HepG2 (cell line): ENCODE measurements around the gene CKAP2L. TPM values are rescaled to one million over a fixed set of nuclear protein-coding genes. Genes with fewer than 3 reads are reported as not detected.

Experiments used
- FOXP1 ChIP-seq, 2 experiments: fragments of 450-650 bp in 1 of 2; IDR thresholded peaks; 2 replicates each; pipeline ENCODE4 v1.6.1; 2017 to 2018; ENCODE audit warnings: antibody characterized with exemption in 1 of 2
- MXI1 ChIP-seq: IDR thresholded peaks from 3 replicates; pipeline ENCODE4 v1.6.1; 2012; ENCODE audit warnings: low read depth, low read length, inconsistent platforms, borderline replicate concordance
- RELA ChIP-seq: sonication (generic); formaldehyde crosslinking; IDR thresholded peaks from 2 replicates; pipeline ENCODE4 v1.4.0; 2020; ENCODE audit warnings: missing genetic modification reagents
- TCF12 ChIP-seq, 2 experiments: fragments of 450-650 bp in 1 of 2; sonication (generic) in 1 of 2; formaldehyde crosslinking in 1 of 2; IDR thresholded peaks; 2 replicates each; pipeline versions ENCODE4 v1.6.1 to v1.8.0; 2017 to 2022; ENCODE audit warnings: antibody characterized with exemption in 1 of 2, mild to moderate bottlenecking in 1 of 2, missing genetic modification reagents in 1 of 2, moderate library complexity in 1 of 2
- TSC22D2 ChIP-seq: sonication (generic); formaldehyde crosslinking; IDR thresholded peaks from 2 replicates; pipeline ENCODE4 v1.5.1; 2020; ENCODE audit warnings: missing genetic modification reagents, mild to moderate bottlenecking, borderline replicate concordance
- ZBTB3 ChIP-seq: sonication (generic); formaldehyde crosslinking; IDR thresholded peaks from 2 replicates; pipeline ENCODE4 v1.4.0; 2020; ENCODE audit warnings: low read depth, mild to moderate bottlenecking, moderate library complexity, missing genetic modification reagents, borderline replicate concordance
- ZFP37 ChIP-seq: sonication (generic); formaldehyde crosslinking; IDR thresholded peaks from 2 replicates; pipeline ENCODE4 v1.4.0; 2020; ENCODE audit warnings: missing genetic modification reagents, borderline replicate concordance
- ZNF572 ChIP-seq: sonication (generic); formaldehyde crosslinking; IDR thresholded peaks from 2 replicates; pipeline ENCODE4 v1.5.1; 2020; ENCODE audit warnings: mild to moderate bottlenecking, missing genetic modification reagents
- ZNF589 ChIP-seq: sonication (generic); formaldehyde crosslinking; conservative IDR thresholded peaks from 2 replicates; pipeline ENCODE4 v1.8.0; 2022; ENCODE audit warnings: mild to moderate bottlenecking, moderate library complexity, missing genetic modification reagents
- polyA plus RNA-seq, 8 experiments: library from polyadenylated mRNA; depleted of rRNA in 3 of 8; stranded (reverse) in 7 of 8; unstranded in 1 of 8; fragments of >200 nt; fragmentation: Illumina TruSeq in 4 of 8; extraction: Trizol in 4 of 8; gene quantifications; 2 replicates each; pipeline versions ENCODE4 v1.2.1 to v1.2.3, GENCODE V29; 2011 to 2016; ENCODE audit warnings: low read depth in 4 of 8, missing spikeins in 1 of 8, mixed read lengths in 1 of 8; ENCODE audit not compliant: insufficient read depth in 1 of 8
- total RNA-seq, 5 experiments: library from RNA; depleted of rRNA; stranded (reverse); fragments of >200 nt; fragmentation: Illumina TruSeq; extraction: Trizol; gene quantifications; 2 replicates each; pipeline ENCODE4 v1.2.3, GENCODE V29; 2016; ENCODE audit warnings: low read depth in 1 of 5
- TF ChIP-seq, protein P1 (sequence below), 2 experiments: sonication (generic) in 1 of 2; formaldehyde crosslinking in 1 of 2; IDR thresholded peaks; 2 replicates each; pipeline versions ENCODE4 v1.4.0 to v1.6.1; 2016 to 2020; ENCODE audit warnings: borderline replicate concordance in 1 of 2, low read depth in 1 of 2, mild to moderate bottlenecking in 1 of 2, missing genetic modification reagents in 1 of 2
- TF ChIP-seq, protein P2 (sequence below): sonication (generic); formaldehyde crosslinking; IDR thresholded peaks from 2 replicates; pipeline ENCODE4 v1.9.0; 2022; ENCODE audit warnings: low read depth, missing genetic modification reagents
- TF ChIP-seq, protein P3 (sequence below): sonication (generic); formaldehyde crosslinking; IDR thresholded peaks from 2 replicates; pipeline ENCODE4 v1.8.0; 2022; ENCODE audit warnings: missing genetic modification reagents, mild to moderate bottlenecking, borderline replicate concordance
- TF ChIP-seq, protein P4 (sequence below): sonication (generic); formaldehyde crosslinking; IDR thresholded peaks from 2 replicates; pipeline ENCODE4 v1.4.0; 2020; ENCODE audit warnings: missing genetic modification reagents
- TF ChIP-seq, protein P5 (sequence below): sonication (generic); formaldehyde crosslinking; IDR thresholded peaks from 2 replicates; pipeline ENCODE4 v1.4.0; 2020; ENCODE audit warnings: missing genetic modification reagents

CKAP2L gene
- total and polyA plus RNA-seq, 2 of the 13 experiments (the other 11 are each of a cell fraction or from before 2014, with no cell fraction given): 7.1 to 9.5 TPM

DNA sequence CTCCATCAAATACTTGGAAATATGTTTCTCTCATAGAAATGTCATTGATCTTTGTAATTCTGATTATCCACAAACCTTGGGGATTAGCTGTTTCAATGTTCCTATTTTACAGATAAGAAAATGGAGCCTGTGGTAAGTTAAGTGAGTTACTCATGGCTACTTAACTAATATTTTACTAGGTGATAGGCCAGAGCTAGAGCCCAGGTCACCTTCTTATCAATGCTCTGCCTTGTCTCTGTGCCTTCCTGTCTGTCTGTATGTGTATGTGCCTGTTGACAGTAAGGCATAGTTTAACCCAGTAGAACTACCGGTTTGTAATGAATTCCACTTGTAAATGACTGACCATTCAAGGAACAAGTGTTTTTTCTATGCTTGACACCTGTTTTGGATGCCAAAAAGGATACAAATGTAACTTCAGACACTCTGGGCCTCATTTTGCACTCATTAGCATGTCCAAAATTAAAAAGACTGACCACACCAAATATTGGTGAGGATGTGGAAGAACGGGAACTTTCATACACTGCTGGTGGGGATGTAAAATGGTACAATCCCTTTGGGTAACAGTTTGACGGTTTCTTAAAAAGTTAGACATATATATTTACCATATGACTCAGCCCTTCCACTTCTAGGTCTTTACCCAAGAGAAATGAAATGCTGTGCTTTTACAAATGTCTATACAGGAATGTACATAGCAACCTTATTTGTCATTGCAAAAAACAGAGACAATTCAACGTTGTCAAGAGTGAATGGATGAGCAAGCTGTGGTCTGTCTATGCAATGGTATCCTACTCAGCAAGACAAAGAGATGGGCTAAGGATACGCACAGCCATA is 39.5 kb upstream of the CKAP2L start (continued):
- TF ChIP-seq, protein P1, sequence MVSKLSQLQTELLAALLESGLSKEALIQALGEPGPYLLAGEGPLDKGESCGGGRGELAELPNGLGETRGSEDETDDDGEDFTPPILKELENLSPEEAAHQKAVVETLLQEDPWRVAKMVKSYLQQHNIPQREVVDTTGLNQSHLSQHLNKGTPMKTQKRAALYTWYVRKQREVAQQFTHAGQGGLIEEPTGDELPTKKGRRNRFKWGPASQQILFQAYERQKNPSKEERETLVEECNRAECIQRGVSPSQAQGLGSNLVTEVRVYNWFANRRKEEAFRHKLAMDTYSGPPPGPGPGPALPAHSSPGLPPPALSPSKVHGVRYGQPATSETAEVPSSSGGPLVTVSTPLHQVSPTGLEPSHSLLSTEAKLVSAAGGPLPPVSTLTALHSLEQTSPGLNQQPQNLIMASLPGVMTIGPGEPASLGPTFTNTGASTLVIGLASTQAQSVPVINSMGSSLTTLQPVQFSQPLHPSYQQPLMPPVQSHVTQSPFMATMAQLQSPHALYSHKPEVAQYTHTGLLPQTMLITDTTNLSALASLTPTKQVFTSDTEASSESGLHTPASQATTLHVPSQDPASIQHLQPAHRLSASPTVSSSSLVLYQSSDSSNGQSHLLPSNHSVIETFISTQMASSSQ (IDR thresholded peaks at IDR 0.05; ENCODE audit: low read depth): 0 out of 2 replicates have a peak, but pooled peaks have one; percentile 12
- TF ChIP-seq, protein P1 (CRISPR knock-in tag; IDR thresholded peaks at IDR 0.05; ENCODE audit: borderline replicate concordance): peak; percentile 49; the same call in 1 of the 2 replicates
- TF ChIP-seq FOXP1 (IDR thresholded peaks at IDR 0.05) (no peak), FOXP1 (CRISPR knock-in tag; IDR thresholded peaks at IDR 0.05) (peak; percentile 54; the same call in 1 of the 2 replicates), MXI1 (peak; percentile 17; the same call in 1 of the 3 replicates), RELA (no peak), ZNF589 (no peak), TSC22D2 (CRISPR knock-in tag) (no peak), ZNF572 (CRISPR knock-in tag) (no peak), ZFP37 (CRISPR knock-in tag) (no peak), ZBTB3 (CRISPR knock-in tag) (no peak), TCF12 (IDR thresholded peaks at IDR 0.05) (no peak), TCF12 (CRISPR knock-in tag; IDR thresholded peaks at IDR 0.05) (0 out of 2 replicates have a peak, but pooled peaks have one; percentile 44)
- TF ChIP-seq, protein P2, sequence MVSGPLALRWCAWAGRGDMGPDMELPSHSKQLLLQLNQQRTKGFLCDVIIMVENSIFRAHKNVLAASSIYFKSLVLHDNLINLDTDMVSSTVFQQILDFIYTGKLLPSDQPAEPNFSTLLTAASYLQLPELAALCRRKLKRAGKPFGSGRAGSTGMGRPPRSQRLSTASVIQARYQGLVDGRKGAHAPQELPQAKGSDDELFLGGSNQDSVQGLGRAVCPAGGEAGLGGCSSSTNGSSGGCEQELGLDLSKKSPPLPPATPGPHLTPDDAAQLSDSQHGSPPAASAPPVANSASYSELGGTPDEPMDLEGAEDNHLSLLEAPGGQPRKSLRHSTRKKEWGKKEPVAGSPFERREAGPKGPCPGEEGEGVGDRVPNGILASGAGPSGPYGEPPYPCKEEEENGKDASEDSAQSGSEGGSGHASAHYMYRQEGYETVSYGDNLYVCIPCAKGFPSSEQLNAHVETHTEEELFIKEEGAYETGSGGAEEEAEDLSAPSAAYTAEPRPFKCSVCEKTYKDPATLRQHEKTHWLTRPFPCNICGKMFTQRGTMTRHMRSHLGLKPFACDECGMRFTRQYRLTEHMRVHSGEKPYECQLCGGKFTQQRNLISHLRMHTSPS: no peak
- TF ChIP-seq, protein P3, sequence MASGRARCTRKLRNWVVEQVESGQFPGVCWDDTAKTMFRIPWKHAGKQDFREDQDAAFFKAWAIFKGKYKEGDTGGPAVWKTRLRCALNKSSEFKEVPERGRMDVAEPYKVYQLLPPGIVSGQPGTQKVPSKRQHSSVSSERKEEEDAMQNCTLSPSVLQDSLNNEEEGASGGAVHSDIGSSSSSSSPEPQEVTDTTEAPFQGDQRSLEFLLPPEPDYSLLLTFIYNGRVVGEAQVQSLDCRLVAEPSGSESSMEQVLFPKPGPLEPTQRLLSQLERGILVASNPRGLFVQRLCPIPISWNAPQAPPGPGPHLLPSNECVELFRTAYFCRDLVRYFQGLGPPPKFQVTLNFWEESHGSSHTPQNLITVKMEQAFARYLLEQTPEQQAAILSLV (CRISPR knock-in tag): no peak
- TF ChIP-seq, protein P4, sequence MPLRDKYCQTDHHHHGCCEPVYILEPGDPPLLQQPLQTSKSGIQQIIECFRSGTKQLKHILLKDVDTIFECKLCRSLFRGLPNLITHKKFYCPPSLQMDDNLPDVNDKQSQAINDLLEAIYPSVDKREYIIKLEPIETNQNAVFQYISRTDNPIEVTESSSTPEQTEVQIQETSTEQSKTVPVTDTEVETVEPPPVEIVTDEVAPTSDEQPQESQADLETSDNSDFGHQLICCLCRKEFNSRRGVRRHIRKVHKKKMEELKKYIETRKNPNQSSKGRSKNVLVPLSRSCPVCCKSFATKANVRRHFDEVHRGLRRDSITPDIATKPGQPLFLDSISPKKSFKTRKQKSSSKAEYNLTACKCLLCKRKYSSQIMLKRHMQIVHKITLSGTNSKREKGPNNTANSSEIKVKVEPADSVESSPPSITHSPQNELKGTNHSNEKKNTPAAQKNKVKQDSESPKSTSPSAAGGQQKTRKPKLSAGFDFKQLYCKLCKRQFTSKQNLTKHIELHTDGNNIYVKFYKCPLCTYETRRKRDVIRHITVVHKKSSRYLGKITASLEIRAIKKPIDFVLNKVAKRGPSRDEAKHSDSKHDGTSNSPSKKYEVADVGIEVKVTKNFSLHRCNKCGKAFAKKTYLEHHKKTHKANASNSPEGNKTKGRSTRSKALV: no peak
- TF ChIP-seq, protein P5, sequence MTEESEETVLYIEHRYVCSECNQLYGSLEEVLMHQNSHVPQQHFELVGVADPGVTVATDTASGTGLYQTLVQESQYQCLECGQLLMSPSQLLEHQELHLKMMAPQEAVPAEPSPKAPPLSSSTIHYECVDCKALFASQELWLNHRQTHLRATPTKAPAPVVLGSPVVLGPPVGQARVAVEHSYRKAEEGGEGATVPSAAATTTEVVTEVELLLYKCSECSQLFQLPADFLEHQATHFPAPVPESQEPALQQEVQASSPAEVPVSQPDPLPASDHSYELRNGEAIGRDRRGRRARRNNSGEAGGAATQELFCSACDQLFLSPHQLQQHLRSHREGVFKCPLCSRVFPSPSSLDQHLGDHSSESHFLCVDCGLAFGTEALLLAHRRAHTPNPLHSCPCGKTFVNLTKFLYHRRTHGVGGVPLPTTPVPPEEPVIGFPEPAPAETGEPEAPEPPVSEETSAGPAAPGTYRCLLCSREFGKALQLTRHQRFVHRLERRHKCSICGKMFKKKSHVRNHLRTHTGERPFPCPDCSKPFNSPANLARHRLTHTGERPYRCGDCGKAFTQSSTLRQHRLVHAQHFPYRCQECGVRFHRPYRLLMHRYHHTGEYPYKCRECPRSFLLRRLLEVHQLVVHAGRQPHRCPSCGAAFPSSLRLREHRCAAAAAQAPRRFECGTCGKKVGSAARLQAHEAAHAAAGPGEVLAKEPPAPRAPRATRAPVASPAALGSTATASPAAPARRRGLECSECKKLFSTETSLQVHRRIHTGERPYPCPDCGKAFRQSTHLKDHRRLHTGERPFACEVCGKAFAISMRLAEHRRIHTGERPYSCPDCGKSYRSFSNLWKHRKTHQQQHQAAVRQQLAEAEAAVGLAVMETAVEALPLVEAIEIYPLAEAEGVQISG: no peak
